Raji (cell line): ENCODE data around the gene PITHD1.
A peak's percentile ranks its signal among the peaks of the same experiment; 100 is the strongest.

Experiments used
- POLR2A ChIP-seq: IDR thresholded peaks from 2 replicates; pipeline ENCODE4 v1.6.1; 2011; ENCODE audit warnings: low read depth, low read length, control low read depth; ENCODE audit not compliant: insufficient read depth

The PITHD1 gene

DNA sequence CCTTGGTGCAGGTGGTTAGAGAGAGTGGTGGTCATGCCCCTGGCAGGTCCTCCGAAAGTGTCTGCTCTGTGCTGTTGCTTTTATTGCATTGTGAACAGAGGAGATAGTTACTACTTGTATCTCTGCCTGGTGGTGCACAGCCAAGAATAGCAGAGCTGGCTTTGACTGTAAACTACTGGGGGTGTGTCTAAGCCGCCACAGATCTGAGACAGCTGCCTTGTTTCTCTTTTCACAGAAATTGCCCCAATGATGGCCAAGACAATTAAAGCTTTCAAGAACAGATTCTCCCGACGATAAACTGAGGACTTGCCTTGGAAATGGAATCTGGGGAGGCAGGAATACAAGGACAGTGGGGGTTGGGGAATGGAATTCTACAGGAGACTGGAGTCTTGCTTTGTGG is 18.9 kb upstream of the PITHD1 start:
- TF ChIP-seq POLR2A: no peak

DNA sequence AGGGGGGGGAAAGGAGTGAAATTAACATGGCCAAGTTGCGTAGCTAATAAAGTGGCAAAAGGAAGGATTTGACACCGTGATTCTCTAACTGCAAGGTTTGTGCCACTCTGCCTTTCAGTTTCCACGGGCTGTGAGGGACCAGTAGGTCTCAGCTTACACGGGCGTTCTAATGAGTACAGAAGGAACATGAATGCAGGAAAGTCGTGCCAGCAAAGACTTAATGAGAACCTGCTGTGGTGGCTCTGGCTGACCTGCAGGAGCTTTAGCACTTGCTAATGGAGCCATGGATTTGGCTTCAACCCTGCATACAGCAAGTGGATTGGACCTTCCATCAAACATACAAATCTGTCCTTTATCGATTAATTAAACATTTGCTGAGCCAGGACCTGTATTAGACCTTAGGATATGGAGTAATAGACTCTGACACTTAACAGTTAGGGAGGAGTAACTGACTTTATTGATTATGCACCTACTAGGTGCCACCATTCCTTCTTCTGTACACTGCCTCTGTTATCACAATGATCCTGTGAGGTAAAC is 15.1 kb upstream of the PITHD1 start:
- TF ChIP-seq POLR2A: no peak

DNA sequence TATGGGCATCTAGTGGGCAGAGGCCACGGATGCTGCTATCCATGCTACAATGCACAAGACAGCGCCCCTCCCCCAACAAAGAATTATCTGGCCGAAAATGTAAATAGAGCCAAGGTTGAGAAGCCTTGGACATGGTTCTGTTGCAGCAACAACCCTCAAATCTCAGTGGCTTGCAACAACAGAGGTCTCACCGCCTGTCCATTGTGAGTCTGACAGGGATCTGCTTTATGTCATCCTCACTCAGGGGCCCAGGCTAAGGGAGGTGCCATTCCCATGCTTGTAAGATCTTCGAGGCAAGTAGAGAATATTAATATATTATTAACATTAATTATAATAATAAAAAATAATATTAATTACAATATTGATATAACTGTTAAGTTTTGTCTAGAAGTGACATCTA is 9.5 kb upstream of the PITHD1 start:
- TF ChIP-seq POLR2A: no peak

DNA sequence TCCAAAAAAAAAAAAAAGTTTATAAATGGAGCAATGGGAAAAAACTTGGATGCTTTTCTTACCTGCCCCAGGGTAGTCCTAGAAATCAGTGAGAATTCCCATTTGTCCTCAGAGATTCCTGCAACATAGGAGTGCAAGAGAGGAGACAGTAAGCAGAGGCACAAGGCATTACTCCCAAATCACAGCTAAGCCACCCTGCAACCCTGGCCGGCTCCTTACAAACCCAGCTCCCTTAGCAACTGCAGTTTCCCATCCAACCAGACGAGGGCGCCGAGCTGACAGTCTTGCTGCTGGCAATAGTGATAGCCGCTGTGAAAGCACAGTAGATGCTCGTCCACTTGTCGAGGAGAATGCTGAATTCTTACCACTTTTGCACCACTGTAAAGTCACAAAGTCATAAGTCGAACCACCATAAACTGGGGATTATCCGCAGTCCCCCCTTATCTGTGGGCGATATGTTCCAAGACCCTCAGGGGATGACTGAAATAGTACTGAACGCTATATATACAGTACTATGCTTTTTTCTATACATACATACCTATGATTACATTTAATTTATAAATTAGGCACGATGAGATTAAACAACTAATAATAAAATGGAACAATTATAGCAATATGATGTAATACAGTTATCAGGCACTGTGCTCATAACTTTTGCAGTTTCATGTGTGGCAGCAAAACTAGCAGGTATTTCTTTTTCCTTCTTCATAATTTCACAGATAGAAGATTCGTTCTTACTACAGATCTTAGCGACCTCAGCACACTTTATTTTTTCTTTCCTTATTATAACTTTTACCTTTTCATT is 6.0 kb upstream of the PITHD1 start:
- no peak for TF ChIP-seq POLR2A

DNA sequence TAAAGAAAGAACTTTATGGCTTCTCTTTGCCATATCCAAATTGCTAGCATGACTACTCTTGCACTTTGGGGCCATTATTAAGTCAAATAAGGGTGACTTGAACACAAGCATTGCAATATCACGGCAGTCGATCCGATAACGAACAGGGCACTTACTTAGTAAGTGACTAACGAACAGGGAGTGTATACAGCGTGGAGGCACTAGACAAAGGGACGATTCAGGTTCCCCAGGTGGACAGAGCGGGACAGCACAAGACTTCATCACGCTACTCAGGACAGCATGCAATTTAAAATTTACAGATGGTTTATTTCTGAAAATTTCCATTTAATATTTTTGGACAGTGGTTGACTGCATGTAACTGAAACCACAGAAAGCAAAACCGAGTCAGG is 5.4 kb upstream of the PITHD1 start:
- TF ChIP-seq POLR2A: no peak

DNA sequence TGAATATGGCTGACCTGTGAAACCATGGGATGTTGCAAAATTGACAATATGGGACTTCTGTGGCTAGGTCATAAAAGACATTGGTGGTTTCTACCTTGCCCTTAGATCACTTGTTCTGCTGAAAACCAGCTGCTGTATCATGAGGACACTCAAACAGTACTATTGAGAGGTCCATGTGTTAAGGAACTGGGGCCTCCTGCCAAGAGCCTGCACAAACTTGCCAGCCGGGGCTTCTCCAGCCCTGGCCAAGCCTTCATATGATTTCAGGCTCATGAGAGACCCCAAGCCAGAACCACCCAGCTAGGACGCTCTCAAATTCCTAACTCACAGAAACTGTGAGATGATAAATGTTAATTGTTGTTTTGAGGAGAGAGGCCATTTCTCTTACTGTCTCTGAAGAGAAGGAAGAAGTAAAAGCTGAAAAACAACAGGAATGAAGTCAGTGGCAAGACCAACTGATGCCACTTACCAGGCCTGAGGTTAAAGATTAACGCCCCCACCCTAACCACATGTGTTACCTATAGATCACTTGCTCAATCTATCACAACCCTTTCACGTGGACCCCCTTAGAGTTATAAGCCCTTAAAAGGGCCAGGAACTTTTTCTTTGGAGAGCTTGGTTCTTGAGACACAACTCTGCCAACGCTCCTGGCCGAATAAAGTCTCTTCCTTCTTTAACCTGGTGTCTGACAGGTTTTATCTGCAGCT is 3.9 kb upstream of the PITHD1 start:
- TF ChIP-seq POLR2A: no peak

DNA sequence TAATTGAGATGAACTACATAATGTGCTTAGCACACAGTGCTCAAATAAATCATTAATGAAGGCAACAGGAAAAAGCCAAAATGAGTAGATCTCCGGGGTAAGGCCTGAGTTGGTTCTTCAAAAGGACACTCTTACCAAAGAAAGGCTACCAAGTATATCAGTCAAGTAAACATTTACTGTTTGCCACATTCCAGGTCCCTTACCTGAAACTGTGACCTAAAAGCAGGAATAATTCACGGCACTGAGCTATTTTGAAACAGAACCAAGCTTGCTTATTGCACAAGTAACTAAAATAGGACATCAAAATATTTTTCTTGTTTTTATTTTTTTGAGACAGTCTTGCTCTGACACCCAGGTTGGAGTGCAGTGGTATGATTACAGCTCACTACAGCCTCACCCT is 2.0 kb upstream of the PITHD1 start:
- no peak for TF ChIP-seq POLR2A

DNA sequence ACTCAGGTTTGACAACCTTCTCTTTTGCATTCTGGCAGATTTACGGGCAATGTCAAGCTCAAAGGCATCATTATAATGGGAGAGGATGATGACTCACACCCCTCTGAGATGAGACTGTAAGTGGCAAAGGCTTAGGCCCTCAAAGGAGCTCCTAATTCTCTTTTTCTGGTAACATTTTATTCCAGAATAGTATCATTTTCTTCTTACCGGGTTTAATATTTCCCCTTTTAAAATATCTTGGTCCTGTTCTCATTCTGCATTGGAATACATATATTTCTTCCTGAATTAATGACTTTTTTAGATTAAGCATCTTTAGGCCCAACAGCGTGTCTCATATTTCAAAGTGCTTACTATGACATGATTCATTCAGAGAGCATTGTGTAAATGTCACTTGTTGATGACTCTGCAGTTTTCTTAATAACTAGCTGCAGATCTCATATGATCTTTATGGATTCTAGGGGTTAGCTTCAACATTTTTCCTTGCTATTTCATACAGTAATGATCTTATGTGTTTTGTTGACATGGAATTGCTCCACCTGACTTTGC is 1.7 kb downstream of the PITHD1 start:
- no peak for TF ChIP-seq POLR2A

DNA sequence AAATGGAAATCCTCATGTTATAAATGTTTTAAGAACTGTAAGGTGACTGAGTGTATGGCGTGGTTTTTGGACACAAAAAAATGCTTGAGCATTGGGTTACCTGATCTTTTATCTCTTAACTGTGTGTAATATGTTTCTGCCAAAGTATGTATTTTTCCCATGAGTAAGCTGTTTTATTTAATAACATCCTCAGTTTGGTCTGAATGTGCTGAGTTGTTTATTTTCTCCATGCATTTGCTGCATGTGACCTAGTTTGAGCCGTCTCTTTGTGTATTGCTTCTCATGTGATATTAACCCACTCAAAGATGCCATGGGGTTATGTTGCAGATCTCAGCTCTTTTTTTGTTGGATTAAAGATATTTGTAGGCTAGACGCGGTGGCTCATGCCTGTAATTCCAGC is 6.6 kb downstream of the PITHD1 start:
- no peak for TF ChIP-seq POLR2A

DNA sequence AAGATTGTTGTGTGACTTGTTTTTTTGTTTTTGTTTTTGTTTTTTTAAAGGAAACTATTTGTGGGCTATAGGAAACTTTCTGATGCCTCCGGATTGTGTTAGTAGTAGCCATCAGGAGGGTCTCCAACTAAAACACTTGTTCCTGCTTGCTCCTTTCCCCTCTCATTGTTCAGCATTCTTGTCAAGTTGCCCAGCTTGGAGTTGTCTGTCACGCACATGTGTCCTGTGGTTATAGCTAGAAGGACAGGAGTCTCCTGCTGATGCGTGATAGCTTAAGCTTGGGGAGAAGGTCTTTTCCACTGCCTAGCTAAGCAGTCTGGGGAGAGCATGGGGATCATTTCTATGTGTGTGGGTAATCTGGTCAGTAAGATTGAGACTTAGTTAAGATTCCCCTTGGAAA is 9.5 kb downstream of the PITHD1 start:
- no peak for TF ChIP-seq POLR2A

DNA sequence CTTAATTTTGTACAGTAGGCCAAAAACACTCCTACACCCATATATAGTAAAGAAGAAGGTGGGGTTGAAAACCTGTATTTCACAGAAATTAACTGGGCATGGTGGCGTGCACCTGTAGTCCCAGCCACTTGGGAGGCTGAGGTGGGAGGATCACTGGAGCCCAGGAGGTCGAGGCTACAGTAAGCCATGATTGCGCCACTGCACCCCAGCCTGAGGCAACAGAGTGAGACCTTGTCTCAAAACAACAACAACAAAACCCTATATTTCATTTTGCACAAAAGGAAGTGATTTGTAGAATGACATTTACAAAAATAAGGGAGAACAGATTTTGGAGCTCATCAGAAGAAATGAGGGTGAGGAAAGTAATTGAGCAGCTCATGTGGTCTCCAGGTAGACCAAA is 10.5 kb downstream of the PITHD1 start:
- TF ChIP-seq POLR2A: no peak

DNA sequence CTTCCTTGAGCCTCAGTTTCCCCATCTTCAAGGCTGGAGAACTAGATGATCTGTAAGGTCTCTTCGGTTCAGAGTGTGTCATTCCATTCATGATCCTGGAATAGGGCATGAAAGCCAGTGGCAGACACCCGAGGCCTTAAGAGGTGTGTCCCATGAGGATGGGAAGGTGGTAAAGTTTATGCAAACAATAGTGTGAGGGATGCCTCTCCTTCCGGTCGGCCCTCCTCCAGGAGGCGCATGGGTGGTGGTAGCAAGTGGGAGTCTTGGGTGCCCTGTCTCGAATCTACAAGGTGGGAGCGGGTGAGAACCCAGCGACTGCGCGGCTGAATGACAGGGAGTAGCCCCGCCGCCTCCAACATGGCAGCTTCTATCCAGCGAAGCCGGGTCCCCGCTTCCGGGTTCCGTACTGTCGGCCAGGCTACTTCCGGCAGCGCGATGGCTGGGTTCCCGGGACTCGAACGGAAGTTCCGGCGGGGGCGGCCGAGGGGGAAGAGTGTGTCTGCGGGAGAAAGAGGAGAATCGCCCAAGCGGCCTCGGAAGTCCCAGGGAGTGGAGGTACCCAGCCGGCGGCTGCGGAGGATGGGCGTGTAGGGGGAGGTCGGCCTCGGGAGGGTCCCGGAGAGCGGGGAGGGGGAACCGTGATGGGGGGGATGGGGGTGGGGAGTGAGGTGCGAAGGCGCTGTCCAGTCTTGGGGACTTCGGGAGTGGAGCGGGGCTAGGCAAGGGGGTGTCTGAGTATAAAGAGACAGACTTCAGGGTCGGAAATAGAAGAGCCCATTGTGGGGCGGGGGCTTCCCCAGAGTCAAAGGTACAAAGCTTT is 12.7 kb downstream of the PITHD1 start, which contains the start of gene LYPLA2:
TSS of gene LYPLA2 (plus strand) at position 450 of the 820 bp plus-strand sequence. CDS start 1,538 bp downstream, outside the sequence.
- TF ChIP-seq POLR2A: peak; percentile 68

DNA sequence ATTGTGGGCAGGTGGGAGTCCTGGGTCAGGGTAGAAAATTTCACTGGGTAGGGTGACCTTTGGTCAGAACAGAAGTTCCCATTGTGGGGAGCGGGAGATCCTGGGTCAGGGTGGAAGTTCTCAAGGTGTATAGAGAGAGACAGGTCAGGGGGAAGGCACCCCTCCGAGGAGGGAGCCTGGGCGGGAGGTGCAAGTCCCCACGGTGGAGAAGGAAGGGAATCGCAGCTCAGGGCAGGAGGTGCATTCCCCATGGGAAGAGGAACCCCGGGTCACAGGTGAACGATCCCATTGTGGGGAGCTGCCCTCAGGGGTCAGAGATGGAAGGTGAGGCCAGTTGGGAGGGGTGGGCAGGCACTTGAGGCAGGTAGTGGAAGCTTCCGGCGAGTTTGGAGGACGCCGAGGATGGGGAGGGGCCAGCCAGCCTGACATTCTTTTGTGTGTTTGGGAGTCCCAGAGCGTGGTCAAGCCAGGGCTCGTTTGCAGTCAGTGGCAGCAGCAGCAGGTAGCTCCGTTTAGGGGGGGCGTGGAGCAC is 13.4 kb downstream of the PITHD1 start:
- TF ChIP-seq POLR2A: peak; percentile 29; the same call in 1 of the 2 replicates

DNA sequence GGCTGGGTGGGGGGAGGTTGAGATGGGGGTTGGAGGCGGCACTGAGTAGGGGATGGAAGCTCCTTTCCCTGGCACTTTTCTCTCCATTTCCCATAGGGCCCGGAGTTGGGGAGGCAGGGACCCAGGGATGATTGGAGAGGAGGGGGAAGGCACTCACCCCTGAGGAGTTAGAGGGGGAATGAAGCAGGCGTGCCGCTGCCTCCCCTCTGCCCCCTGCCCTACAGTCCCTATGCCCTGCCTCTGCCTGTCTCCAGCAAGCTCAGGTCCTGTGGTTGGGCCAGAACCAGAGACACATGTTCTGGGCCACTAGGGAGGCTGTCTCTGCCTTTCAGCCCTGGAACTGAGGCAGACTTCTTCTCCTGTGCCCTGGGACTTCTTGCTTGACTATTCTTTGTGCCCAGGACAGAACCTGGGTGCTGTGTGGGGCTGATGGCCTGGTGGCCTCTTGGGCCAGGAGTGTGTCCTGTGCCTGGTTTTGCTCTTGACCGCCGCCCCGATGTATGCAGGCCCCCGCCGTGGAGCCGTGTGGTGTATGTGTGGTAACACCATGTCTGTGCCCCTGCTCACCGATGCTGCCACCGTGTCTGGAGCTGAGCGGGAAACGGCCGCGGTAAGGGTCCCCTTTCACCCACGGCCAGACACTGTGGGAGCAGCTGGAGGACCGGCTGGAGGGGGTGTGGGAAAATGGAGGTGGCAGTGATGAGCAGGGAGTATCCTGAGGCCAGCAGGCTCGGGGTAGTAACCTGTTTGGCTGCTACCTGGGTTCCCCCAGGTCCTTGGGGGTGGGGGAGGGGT is 14.1 kb downstream of the PITHD1 start:
- TF ChIP-seq POLR2A: no peak

DNA sequence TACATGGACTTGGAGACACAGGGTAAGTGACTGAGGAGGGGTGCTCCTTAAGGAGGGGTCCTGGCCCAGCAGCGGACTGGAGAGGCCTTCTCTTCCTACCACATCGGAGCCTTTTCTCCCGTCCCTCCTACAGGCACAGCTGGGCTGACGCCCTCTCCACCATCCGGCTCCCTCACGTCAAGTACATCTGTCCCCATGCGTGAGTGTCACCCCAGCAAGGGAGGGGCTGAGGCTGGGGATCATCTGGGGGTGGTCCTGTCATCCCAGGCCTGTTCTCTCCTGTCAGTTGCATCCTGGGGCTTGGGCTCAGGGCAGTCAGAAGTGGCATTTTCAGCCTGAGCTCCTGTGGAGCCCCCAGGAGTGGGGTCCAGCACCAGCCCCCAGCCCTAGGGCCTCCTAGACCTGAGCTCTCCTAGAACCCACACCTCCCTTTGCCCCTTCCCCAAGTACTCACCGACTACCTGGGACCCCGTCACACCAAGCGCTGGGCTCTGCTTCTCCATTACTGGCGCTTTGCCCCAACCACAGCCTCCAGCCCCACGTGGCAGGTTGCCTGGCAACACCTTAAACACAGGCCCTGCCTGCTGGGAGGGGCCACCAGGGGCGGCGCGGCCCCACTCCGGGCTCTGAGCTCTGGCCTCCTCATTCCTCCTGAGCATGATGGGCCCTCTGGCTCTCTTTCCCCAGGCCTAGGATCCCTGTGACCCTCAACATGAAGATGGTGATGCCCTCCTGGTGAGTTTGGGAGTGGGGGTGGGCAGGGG is 15.0 kb downstream of the PITHD1 start:
- no peak for TF ChIP-seq POLR2A
